H1 (cell line): ENCODE results near the gene BCAP31. TPM values are rescaled to one million over a fixed set of nuclear protein-coding genes. Genes with fewer than 3 reads are reported as not detected.

Source experiments
- E2F6 ChIP-seq: IDR thresholded peaks from 2 replicates; pipeline ENCODE4 v1.6.1; 2012; ENCODE audit warnings: inconsistent platforms
- EGR1 ChIP-seq: IDR thresholded peaks from 2 replicates; pipeline ENCODE4 v1.6.1; 2011; ENCODE audit warnings: low read depth, low read length, borderline replicate concordance
- JUN ChIP-seq: IDR thresholded peaks from 2 replicates; pipeline ENCODE4 v1.6.1; 2011; ENCODE audit warnings: low read depth, mild to moderate bottlenecking, improper control_type of control experiment, low read length
- POU5F1 ChIP-seq: IDR thresholded peaks from 2 replicates; pipeline ENCODE4 v1.6.1; 2011; ENCODE audit warnings: low read depth, mild to moderate bottlenecking, low read length, moderate library complexity
- RNF2 ChIP-seq: fragments of 200-900, 300-1000 bp; sonication (generic); IDR thresholded peaks from 2 replicates; pipeline ENCODE4 v1.7.1; 2016; ENCODE audit warnings: borderline replicate concordance, low read depth, mild to moderate bottlenecking, antibody characterized with exemption, low read length; ENCODE audit not compliant: poor library complexity, severe bottlenecking; ENCODE audit errors: missing control alignments
- SRF ChIP-seq: IDR thresholded peaks from 2 replicates; pipeline ENCODE4 v1.6.1; 2011; ENCODE audit warnings: mild to moderate bottlenecking, low read depth, low read length, moderate library complexity
- polyA plus RNA-seq, 7 experiments: library from polyadenylated mRNA; depleted of rRNA in 3 of 7; stranded (reverse) in 5 of 7; unstranded in 2 of 7; fragments of >200 nt in 5 of 7; fragments of 200-250 nt in 2 of 7; gene quantifications; 1 replicate in 5 of 7; 2 replicates in 1 of 7; 4 replicates in 1 of 7; pipeline versions ENCODE4 v1.2.1 to v1.2.3, GENCODE V29; 2011 to 2013; ENCODE audit warnings: missing spikeins in 2 of 7, mixed read lengths in 2 of 7
- total RNA-seq: library from RNA; stranded (reverse); fragmentation: NEBNext Ultra II Directional; extraction: Animal tissue kit (Norgen Biotek cat#: 25700); gene quantifications from 2 replicates; pipeline ENCODE4 v1.2.1, GENCODE V29; 2021

Gene BCAP31
- total and polyA plus RNA-seq, 2 of the 8 experiments (the other 6 are each of a cell fraction or from before 2014, with no cell fraction given) = 136 to 159 TPM

GRCh38 chrX:153734871-153735270 lies 10.7 kb upstream of the BCAP31 start (continued):
- TF ChIP-seq RNF2 (no peak), E2F6 (no peak), EGR1 (no peak), POU5F1 (no peak), SRF (no peak), JUN (no peak)
